Stimulated activated CD4-positive, alpha-beta T cell treated with anti-CD3 and anti-CD28 coated beads, Interleukin-1b, Interleukin-23, amount 100 ng/mL, for 48 hours (primary cell): Measurements from ENCODE around the gene DGCR2.
"Not testable (repeated sequence)": the region's sequence is repeated elsewhere in the genome, so short reads cannot be mapped to it uniquely, and the experiment has no call there.

Source experiments
- DNase-seq: peaks from one replicate; pipeline ENCODE4 v3.0.0-alpha.2; 2020

The DGCR2 gene

DNA sequence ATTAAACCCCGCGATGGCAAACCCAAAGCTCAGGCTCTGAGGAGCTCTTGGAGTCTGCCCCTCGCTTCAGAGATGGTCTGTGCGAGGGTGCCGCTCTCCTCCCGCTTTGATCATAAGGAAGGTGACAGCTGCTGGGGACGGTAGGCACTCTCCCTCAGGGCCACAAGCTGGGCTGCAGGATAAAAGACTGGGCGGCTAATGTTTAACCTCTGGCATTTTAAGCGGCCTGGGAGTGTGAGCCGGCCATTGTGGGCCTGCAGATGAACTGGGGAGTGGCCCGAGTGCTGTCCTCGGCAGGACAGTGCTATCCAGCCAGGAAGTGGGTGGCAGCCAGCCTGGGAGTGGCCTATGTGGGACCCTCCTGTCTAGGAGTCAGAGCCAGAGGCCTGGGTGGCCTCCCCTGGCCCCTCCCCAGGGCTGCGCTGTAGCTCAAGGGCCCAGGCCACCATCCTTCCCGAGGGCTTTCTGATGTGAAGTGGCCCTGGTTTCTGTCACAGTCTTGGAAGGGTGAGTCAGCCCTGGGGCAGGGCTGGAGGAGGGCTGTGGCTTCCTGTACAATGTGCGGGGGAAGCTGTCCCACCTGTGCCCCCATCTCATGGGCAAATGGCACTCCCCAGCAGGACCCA lies 127.4 kb downstream of the DGCR2 start:
- no peak for DNase-seq

DNA sequence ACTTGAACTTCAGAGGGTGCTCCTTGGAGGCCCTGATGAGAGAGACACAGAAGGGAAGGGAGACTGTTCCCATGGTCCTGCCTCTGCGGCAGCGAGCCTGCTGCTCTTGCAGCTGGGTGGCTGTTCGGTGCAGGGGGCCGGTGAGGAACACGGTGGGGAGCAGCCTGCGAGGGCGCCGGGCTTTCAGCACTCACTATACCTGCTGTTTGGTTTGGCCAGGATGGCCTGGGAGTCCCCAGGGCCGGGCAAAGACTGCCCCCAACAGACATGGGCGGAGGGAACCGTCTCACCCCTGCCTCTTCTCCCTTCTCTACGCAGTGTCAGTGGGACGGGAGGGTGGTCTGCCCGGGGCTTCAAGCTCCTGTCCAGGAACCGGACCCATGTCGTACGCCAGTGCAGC lies 128.2 kb downstream of the DGCR2 start:
- no peak for DNase-seq

DNA sequence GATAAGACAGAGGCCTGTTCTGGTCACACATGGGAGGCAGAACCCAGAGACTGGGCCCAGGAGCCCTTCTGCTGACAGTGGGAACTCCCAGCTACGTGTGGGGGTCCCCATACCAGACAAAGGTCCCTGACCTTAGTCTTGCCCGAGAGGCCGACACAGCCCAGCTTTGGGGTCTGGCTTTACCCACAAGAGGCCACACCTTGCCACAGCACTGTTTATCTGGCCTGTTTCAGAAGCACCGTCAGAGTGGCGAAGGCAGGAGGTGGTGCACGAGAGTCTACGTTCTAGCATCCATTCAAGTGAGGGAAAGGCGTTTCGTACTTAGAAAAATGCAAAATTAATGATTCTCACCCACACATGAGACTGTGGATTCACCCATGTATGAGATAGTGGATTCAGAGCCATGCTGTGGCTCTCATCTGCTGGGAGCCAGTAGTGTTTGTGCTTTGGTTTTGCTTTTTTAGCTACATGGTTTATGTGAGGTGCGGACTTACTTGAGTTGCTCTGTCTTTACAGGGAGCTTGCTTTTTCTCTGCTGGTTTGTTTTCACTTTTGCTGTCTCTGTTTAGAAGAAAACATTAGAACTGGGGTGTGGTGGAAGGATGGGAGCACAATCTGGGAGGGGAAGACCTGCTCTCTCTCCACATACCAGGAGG lies 129.5 kb downstream of the DGCR2 start:
- no peak for DNase-seq

DNA sequence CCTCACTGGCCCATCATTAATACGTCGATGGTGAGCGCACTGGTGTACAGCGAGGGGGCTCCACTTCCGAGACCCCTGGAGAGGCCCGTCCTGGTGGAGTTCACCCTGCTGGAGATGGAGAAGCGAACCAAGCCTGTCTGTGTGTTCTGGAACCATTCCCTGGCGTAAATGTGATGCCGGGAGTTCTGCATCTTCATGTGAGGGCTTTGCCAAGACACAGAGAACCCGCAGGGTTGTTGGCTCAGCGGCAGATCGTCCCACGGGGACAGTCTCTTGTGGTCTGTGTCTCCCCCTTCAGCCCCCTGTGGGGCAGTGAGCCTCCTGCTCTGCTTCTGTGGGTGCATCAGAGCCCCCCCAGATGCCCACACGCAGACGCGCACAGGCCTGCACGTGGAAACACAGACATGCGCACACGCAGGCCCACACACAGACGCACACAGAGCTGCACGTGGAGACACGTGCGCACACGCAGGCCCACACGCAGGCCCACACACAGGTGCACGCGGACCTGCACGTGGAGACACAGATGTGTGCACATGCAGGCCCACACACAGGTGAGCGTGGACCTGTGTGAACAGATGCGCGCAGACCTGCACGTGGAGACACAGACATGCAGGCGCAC lies 130.3 kb downstream of the DGCR2 start:
- no peak for DNase-seq

DNA sequence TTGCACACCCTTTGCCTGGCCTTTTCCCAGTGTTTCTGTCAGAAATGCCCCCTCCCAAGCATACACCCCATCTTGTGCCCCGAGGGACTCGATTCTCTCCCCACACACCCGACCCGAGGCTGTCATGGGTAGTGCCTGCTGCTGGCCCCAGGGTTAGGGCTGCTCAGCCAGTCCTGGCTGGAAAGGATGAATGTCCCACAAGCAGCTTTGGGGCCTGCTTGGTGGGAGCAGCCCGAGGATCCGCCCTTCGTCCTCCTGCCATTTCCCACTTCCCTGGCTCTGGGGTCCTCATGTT lies 131.1 kb downstream of the DGCR2 start:
- no peak for DNase-seq

DNA sequence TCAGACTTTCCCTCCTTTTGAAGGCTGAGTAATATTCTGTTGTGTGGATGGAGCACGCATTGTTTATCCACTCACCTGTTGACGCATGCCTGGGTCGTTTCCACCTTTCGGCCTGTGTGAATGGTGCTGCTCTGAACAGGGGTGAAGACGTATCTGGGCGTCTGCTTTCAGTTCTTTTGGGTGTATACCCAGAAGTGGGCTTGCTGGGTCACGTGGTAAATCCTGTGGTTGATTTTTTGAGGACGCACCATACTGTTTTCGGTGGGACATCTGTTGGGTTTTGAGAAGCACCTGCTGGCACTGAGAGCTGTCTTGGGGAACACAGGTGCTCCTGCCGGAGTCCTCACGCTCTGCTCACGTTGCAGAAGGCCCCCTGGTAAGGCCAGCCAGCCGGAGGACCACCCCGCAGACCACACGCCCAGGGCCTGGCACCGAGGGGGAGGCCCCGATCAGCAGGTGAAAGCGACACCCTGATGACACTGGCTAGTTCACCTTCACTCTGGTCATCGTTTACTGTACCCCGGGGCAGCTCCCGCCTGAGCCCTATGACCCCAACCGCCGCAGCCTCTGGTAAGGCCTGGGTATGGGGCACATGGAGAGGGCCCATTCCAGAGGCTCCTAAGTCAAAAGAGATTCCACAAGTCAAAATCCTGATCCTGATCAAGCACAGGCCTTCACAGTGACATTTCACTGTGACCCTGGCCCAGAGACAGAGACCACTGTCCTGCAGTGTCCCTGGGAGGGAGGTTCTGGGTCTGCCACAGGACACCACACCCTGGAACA lies 131.7 kb downstream of the DGCR2 start:
- DNase-seq = no peak

DNA sequence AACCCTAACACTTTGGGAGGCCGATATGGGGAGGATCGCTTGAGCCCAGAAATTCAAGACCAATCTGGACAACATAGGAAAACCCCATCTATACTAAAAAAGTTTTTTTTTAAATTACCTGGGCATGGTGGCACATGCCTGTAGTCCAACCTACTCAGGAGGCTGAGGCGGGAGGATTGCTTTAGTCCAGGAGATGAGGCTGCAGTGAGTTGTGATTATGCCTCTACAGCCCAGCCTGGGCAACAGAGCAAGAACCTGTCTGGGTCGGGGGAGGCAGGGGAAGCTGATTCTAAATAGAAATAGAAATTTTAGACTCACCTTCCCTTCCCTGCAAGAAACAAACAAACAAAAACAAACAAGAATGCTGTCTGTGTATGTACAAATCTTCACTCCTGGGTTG lies 133.3 kb downstream of the DGCR2 start:
- DNase-seq = no peak

DNA sequence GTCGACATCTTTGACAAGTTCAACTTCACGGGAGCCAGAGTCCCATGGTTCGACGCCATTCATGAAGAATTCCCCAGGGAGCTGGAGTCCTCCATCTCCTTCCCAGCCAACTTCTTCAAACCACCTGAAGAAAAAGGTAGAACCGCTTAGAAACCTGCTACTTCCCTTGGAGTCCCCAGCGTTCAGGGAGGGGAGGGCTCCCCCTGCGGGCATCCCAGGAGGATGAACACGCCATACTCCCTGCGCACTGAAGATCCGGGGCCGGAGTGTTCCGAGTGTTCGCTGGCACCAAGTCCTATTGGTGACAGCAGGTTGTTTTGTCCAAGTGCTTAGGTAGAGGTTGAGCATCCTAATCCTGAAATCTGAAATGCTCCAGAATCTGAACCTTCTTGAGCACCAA lies 134.4 kb downstream of the DGCR2 start:
- DNase-seq = no peak

DNA sequence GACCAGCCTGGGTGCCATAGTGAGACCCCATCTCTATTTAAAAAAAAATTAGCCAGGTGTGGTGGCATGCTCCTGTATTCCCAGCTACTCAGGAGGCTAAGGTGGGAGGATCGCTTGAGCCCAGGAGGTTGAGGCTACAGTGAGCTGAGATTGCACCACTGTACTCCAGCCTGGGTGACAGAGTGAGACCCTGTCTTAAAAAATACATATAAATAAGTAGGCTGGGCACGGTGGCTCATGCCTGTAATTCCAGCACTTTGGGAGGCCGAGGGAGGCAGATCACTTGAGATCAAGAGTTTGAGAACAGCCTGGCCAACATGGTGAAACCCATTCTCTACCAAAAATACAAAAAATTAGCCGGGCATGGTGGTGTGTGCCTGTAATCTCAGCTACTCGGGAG lies 135.1 kb downstream of the DGCR2 start:
- DNase-seq = not testable (repeated sequence)
